ENCODE measurements around the gene HPCAL1. TPM values are rescaled to one million over a fixed set of nuclear protein-coding genes. Genes with fewer than 3 reads are reported as not detected.

The HPCAL1 gene
- total and polyA plus RNA-seq, 2 of the 4 experiments (the other 2 are of a cell fraction), result 8.2 to 33.7 TPM

GRCh38 chr2:10385933-10386773 lies 83.4 kb downstream of the HPCAL1 start (continued):
- no peak for TF ChIP-seq ELK1 (IDR thresholded peaks at IDR 0.05; ENCODE audit: borderline replicate concordance, low read depth, low read length)
- TF ChIP-seq POLR2A (IDR thresholded peaks at IDR 0.05; ENCODE audit: low read depth, low read length), result no peak
- TF ChIP-seq NFE2L2 (IDR thresholded peaks at IDR 0.05; ENCODE audit: low read depth, low read length), result peak; percentile 53

- Histone ChIP-seq H2AK9ac (replicated peaks; ENCODE audit: low read depth, low read length, poor library complexity) (no peak overlapping the region), H3K4ac (ENCODE audit: low read depth, low read length) (peak overlapping the region; percentile 16; the same call in 1 of the 2 replicates), H3K18ac (ENCODE audit: low read depth, low read length) (no peak overlapping the region), H3K9ac (ENCODE audit: low read depth, low read length) (no peak overlapping the region), H2AFZ (replicated peaks; ENCODE audit: low read length, poor library complexity) (no peak overlapping the region), H3K4me3 (ENCODE audit: insufficient read depth, low read depth, low read length) (no peak overlapping the region), H4K5ac (ENCODE audit: low read depth, low read length) (no peak overlapping the region), H4K20me1 (ENCODE audit: insufficient read depth, low read length) (peaks cover 18% of the 10 kb centered on the region; the same call in 1 of the 2 replicates), H2BK15ac (ENCODE audit: low read depth, low read length) (peak overlapping the region; percentile 3; the same call in 1 of the 3 replicates), H2AK5ac (ENCODE audit: low read depth, low read length) (peak overlapping the region; percentile 62; the same call in 1 of the 2 replicates), H3K27ac (ENCODE audit: insufficient read depth, low read length) (no peak overlapping the region), H3K27me3 (ENCODE audit: control insufficient read depth, insufficient read depth, low read length) (no peaks in the 10 kb centered on the region), H2BK120ac (ENCODE audit: low read depth, low read length) (no peak overlapping the region), H3K79me1 (ENCODE audit: low read depth in 1 of 2, low read length in 2 of 2) (peaks cover 12 to 34% of the 10 kb centered on the region in 2 experiments; a peak in 3 of 4 replicates), H3K14ac (replicated peaks; ENCODE audit: low read depth, low read length) (no peak overlapping the region), H4K8ac (ENCODE audit: low read depth in 2 of 2, low read length in 2 of 2) (no peak overlapping the region), H4K91ac (ENCODE audit: insufficient read depth, low read depth, low read length) (no peak overlapping the region), H2BK5ac (ENCODE audit: low read depth, low read length, poor library complexity, severe bottlenecking) (no peak overlapping the region), H3K36me3 (ENCODE audit: control insufficient read depth, insufficient read depth, low read length) (no peaks in the 10 kb centered on the region), H3K4me2 (ENCODE audit: low read depth, low read length) (no peak overlapping the region), H3K9me1 (ENCODE audit: insufficient read depth, low read length) (peaks cover 23% of the 10 kb centered on the region), H3K23ac (ENCODE audit: low read depth, low read length) (no peak overlapping the region), H2BK20ac (ENCODE audit: low read depth, low read length) (peak overlapping the region; percentile 75), H3K4me1 (ENCODE audit: control insufficient read depth, insufficient read depth, low read length) (peaks cover 24% of the 10 kb centered on the region), H3K9me3 (ENCODE audit: control insufficient read depth, insufficient read depth, low read length) (no peaks in the 10 kb centered on the region), H3K56ac (ENCODE audit: extremely low read depth, insufficient read depth, low read length) (no peak overlapping the region)
- ATAC-seq (ENCODE audit: low read depth) (no peak), DNase-seq (no peak)
- WGBS, 2 experiments (ENCODE audit: extremely low coverage in 2 of 2, insufficient read length in 1 of 2), result 100% methylated on average over 1 of the region's 14 CpGs; no CpG with 5 or more reads in 1 of the 2 experiments
- BruUV-seq (replicated peaks), result no TSS peak
- ChIA-PET POLR2A (ENCODE audit: unreplicated experiment) (no interaction called here), CTCF (no interaction called here)
- in situ Hi-C loops (cut with MboI; ENCODE audit: low sequenced_read_pairs) (no loop called here), dilution Hi-C loops (cut with HindIII; ENCODE audit: low sequenced_read_pairs, unreplicated experiment) (no loop called here), intact Hi-C loops (cut with micrococcal nuclease) (no loop called here)
- no peak for TF ChIP-seq MAFK (IDR thresholded peaks at IDR 0.05; ENCODE audit: low read depth, low read length)
- TF ChIP-seq MAZ (IDR thresholded peaks at IDR 0.05; ENCODE audit: borderline replicate concordance, low read depth, low read length), result no peak
- TF ChIP-seq MXI1 (IDR thresholded peaks at IDR 0.05; ENCODE audit: borderline replicate concordance, low read depth, low read length), result no peak
- no peak for TF ChIP-seq RFX5 (IDR thresholded peaks at IDR 0.05; ENCODE audit: low read depth, low read length)
- TF ChIP-seq SMC3 (IDR thresholded peaks at IDR 0.05; ENCODE audit: low read depth, low read length), result no peak
- no peak for TF ChIP-seq NFE2L2 (IDR thresholded peaks at IDR 0.05; ENCODE audit: low read depth, low read length)
- no peak for TF ChIP-seq ELK1 (IDR thresholded peaks at IDR 0.05; ENCODE audit: borderline replicate concordance, low read depth, low read length)
- no peak for TF ChIP-seq RCOR1 (IDR thresholded peaks at IDR 0.05; ENCODE audit: insufficient replicate concordance, low read length)
- TF ChIP-seq CTCF (conservative IDR thresholded peaks at IDR 0.05; ENCODE audit: low read depth, low read length), result no peak
- no peak for TF ChIP-seq RAD21 (IDR thresholded peaks at IDR 0.05; ENCODE audit: low read length)
Measured at GRCh38 chr2:10387033-10387432, 84.3 kb downstream of the HPCAL1 start.
